Measurements from ENCODE around the gene TNRC6C. TPM values are rescaled to one million over a fixed set of nuclear protein-coding genes. Genes with fewer than 3 reads are reported as not detected.
A peak's percentile ranks its signal among the peaks of the same experiment; 100 is the strongest.
"Not testable (repeated sequence)": the region's sequence is repeated elsewhere in the genome, so short reads cannot be mapped to it uniquely, and the experiment has no call there.

Gene TNRC6C
- total RNA-seq, 1 donor from 2014 or later = 11.0 TPM

DNA sequence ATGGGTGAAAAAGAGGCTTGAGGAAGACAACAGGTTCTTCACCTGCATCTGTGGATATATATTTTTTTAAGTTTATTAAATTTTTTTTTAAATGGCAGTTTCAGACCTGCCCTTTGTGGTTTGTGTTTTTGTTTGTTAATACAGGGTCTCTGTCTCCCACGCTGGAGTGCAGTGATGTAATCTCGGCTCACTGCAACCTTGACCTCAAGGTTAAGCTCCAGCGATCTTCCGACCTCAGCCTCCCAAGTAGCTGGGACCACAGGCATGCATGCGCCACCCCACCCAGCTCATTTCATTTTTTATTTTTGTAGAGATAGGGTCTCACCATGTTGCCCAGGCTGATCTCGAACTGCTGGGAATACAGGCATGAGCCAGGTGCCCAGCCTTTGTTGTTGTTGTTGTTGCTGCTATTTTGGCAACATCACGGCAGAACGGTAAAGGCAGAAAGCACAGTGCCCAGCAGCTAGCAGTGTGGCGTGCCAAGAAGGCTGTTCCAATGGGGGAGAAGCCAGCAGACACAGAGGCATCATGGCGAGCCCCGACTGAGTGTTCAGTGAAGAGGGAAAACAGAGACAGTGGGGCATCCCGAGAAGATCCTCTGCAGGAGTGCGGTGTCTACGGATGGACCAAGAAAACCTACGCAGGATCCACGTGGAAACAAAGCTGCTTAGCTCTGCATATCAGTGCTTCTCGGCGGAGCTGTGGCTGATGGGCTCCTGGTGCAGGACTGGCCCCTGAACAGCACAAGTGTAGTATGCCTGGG is 150.4 kb downstream of the TNRC6C start:
- DNase-seq (ENCODE audit: low spot score) (no peak), ATAC-seq (no peak)

DNA sequence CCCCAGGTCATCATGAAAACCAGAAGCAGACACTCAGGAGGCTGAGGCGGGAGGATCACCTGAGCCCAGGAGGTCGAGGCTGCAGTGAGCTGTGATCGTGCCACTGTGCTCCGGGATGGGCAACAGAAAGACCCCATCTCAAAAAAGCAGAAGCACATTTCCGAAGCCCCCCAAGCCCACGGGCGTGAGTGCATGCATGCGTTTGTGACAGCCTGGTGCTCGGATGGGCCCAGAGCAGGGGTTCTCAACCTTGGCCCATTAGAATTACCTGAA is 150.9 kb downstream of the TNRC6C start:
- no peak for ATAC-seq
- DNase-seq (ENCODE audit: low spot score) = no peak

DNA sequence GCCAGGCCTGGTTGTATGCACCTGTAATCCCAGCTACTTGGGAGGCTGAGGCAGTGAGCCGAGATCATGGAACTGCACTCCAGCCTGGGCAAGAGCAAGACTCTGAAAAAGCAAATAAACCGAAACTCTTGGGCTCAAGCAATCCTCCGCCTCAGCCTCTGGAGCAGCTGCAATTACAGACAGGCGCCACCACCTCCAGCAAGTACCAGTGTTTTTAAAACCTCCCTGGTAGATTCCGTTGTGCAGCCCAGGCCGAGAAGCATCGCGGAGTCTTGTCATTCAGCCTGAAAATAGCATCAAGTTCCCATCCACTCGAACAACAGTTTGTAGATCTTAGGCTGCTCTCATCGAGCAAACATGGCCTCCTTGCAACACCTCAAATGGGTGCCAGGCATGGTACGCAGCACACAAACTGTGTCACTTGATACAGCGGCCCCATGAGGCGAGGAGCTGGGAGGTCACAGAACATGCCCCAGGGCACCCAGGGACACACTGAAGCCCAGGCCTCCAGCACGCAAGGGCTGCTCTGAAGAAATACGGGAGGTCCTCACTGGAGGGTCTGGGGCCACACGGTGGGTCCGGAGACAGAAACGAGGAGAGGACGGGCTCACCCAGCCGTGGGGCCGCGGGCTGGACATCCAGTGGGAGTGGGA is 152.0 kb downstream of the TNRC6C start:
- DNase-seq (ENCODE audit: low spot score) = no peak

DNA sequence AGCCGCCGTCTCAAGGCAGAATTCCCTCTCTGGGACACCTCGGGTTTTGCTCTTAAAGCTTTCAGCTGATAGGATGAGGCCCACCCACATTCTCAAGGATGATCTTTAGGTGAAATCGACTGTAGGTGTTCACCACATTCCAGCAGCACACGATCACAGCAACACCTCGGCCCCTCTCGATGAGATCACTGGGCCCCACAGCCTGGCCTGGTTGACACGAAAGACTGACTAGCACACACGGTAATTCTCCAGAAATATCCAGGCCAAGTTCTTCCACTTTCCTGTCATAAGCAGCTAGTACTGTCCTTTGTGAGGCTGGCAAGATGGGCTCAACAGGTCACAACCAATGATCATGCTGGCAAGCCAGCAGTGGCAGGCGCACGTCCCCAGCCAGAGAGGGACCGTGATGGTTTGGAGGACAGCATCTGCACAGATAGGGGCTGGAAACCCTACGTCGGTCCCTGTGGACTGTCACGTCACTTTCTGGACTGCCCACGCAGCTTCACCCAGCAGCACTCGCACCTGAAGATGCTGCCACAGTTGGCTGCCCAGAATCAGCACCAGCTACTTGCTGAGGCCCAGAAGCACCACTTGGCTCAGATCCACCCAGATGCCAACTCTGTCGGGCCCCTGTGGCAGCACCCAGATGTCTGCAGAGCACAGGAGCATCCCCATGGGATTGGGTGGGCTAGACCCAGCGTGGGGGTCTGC is 152.7 kb downstream of the TNRC6C start:
- ATAC-seq (no peak), DNase-seq (ENCODE audit: low spot score) (no peak)

More for the DNA sequence above, 152.0 kb downstream of the TNRC6C start:
- no peak for ATAC-seq

DNA sequence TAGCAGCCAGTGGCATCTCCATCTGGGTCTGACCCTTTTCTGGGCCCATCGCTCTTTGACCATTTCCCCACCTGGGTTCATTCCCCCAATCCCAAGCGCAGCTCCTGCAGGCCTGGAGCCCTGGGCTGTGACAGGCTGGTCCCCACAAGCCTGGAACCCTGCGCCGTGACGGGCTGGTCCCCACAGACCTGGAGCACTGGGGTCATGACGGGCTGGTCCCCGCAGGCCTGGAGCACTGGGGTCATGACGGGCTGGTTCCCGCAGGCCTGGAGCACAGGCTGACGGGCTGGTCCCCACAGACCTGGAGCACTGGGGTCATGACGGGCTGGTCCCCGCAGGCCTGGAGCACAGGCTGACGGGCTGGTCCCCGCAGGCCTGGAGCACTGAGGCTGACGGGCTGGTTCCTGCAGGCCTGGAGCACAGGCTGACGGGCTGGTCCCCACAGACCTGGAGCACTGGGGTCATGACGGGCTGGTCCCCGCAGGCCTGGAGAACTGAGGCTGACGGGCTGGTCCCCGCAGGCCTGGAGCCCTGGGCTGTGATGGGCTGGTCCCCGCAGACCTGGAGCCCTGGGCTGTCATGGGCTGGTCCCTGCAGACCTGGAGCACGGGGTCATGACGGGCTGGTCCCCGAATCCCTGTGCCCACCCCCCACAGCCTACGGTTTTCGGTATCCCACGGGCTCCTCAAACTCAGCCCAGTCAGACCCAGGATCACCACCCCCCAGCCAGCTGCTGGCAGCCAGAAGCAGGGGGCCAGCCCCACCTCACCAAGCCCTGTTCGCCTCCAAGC is 153.4 kb downstream of the TNRC6C start:
- ATAC-seq (peak; percentile 6), DNase-seq (ENCODE audit: low spot score) (no peak)

DNA sequence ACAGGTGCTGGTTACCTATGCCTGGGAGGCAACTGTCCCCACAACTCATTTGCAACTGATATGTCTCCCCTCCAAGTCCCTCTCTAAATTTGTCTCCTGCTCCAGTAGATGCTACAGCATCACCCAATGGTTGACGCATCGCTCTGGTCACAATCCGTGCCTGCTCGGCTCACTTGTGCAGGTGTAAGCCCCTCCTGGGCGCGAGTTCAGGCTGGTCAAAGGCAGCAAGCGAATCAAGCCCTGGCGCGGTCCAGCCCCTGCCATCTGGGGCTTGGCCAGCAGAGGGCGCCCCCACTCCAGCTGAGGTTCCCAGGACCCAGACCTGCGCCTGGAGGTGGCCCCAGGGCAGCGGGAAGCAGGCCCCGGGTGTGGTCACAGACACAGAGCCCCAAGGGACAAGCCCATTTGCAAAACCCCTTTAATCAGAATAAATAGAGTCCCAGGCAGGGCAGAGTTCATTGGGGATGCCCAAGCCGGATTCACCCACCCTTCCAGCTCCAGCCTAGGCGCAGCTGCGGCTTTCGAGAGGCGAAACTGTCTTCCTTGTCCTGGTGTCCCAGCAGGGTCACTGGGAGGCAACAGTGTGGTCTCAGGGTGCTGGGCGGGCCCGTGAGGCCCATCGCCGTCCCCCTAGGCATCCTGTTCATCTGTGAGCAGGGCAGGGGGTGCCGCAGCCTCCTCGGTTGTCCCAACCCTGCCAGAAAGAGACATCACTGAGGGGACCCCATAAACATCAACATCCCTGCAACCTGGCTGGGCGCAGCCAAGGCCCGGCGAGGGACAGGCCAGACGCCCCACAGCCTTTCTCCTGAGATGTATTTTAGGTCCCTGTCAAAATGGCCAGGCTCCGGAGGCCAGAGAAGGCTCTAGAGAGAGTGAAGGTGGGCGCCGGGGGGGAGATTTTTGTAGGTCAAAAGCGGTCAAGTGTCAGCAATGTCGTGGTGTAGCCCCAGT is 154.3 kb downstream of the TNRC6C start:
- DNase-seq (ENCODE audit: low spot score) = peak; percentile 79
- ATAC-seq = peak; percentile 90

DNA sequence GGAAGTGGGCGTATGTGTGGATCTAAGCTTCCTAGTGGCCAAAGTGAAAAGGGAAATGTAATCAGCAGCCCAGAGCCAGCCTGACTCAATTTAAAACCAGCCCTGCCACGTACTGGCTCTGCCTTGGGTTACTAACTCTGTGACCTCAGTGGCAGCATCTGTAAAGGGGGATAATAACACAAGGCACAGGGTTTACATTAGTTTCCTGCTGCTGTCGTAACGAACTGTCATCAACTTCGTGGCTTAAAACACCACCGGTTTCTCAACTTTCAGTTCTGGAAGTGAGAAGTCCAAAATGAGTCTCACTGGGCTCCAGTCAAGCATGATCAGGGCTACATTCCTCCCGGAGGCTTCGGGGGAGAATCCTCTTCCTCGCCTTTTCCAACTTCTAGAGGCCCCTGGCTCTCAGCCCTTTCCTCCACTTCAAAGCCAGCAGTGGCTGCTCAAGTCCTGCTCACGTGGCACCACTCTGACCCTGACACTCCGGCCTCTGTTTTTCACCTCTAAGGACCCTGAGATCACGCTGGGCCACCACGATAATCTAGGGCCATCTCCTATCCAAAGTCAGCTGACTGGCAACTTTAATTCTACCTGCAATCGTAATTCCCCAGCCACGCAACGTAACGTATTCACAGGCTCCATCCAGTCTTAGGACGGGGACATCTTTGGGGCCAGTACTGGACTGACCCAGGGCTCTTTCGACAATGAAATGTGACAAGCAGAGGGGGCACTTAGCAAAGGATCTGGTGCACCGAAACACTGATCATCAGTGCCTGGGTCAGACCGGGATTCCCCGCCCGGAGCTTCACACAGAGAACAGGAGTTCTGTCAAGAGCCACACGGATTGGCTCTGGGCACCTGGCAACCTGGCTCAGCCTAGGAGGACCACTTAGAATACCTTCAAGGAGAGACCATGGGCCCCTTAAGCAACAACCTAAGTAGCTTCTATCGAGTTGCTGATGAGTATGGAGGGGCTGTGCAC is 155.6 kb downstream of the TNRC6C start:
- DNase-seq (ENCODE audit: low spot score) (no peak), ATAC-seq (no peak)

DNA sequence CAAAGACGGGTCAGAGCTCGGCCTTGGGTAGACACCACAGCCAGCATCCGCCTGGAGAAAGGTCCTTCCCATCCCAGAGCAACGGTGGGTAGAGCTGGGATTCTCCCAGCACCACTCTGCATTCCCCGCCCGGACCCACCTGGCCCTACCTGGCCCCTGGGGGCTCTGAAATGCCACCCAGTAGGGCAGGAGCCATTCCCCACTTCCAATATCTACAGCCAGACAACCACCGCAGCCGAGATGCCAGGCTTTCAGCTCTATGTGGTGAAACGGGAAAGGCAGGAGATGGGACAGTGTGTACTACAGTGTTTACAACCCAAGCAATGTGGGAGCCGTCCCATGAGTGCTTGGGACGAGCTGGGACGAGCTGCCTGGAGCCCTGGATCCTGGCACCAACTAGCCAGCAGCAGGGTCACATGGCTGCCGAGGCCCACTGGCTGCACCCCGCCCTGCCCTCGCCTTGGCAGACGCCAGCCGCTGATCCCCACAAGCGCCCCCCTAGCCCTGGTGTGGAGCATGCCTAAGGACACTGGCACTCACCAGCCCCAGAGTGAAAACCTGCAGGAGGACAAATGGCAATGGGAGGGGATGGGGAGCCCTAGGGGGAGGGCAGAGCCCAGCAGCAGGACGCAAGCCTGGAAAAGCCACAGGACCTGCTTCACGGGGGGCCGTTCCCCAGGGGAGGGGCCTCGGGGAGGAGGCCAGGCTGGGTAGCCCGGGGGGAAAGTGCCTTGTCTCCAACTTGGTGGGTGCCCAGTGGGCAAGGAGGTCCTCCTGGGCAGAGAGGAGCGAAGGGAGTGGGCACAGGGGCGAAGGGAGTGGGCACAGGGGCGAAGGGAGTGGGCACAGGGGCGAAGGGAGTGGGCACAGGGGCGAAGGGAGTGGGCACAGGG is 156.6 kb downstream of the TNRC6C start:
- ATAC-seq (no peak), DNase-seq (ENCODE audit: low spot score) (no peak)

DNA sequence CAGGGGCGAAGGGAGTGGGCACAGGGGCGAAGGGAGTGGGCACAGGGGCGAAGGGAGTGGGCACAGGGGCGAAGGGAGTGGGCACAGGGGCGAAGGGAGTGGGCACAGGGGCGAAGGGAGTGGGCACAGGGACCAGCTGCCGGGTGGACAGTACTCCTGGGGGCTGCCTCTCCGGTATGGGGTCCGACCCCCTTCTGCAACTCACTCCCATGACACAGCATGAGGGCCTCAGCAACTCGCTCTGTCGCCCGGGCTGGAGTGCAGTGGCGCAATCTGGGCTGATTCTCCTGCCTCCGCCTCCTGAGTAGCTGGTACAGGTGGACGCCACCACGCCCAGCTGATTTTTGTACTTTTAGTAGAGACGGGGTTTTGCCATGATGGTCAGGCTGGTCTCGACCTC is 157.3 kb downstream of the TNRC6C start:
- DNase-seq (ENCODE audit: low spot score); ATAC-seq: not testable (repeated sequence)

DNA sequence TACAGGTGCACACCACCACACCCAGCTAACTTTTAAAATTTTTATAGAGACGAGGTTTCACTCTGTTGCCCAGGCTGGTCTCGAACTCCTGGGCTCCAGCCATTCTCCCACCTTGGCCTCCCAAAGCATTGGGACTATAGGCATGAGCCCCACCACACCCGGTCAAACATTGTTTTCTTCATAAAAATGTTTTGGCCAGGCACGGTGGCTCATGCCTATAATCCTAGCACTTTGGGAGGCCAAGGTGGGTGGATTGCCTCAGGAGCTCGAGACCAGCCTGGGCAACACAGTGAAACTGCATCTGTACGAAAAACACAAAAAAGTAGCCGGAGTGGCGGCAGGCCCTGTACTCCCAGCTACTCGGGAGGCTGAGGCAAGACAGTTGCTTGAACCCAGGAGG is 157.9 kb downstream of the TNRC6C start:
- DNase-seq (ENCODE audit: low spot score) = no peak

DNA sequence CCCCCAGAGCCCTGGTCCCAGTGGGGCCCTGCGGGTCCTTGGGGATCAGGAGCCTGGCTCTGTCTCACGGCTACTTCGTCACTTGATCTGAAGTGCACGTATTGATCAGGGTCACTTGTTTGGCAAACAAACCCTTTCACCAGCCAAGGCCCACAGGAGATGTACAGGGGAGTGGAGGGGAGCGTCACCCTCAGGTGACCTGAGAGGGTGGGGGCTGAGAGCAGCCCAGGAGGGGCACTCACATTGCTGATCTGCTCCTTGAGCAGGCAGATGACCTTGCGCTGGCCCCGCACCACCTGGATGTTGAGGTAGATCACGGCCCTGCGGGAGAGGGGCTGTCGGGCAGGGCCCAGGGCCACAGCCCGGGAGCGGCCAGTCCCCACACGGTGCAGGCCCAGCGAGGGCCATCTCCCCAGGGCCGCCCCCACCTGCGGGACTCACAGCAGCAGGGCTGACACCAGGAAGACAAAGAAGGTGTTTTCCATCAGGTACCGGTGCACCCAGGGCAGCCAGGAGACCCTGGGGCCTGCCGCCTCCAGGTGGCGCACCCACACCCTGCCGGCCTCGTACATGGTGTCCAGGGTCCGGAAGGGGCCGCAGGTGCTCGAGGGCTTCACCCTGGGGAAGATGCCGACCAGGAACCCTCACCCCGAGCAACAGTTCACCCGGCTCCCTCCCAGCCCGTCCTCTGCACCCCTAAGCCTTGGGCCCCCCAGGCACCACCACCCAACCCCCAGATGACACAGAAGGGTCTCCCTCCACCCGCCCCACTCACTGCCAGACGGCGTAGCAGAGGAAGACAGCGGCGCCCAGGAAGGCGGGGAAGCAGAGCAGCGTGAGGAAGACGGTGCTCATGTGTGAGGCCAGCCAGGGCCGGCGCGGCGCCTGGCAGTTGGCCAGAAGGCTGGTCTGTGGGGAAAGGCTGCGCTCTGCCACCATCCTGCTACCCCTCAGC is 158.8 kb downstream of the TNRC6C start:
- ATAC-seq (peak; percentile 36), DNase-seq (ENCODE audit: low spot score) (no peak)

More for the DNA sequence above, 157.9 kb downstream of the TNRC6C start:
- no peak for ATAC-seq

DNA sequence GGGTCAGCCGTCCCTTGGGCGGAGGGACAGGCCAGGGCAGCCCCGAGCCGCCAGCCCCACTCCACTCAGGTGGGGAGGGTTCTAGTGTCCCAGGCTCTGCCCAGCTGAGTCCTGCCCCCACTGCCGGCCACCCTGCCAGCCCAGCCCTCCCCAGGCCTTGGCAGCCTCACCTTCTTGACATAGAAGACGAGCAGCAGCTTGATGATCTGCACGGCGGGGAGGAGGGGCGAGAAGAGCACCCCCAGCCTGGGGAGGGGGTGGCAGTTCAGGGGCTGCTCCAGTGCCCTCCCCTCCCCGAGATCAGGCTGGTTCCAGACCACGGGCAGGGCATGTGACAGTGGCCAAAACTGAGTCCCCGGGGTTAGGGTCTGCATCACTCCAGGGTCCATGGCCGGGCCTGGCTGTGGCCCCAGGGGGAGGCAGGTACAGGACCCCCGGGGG is 160.3 kb downstream of the TNRC6C start:
- no peak for DNase-seq (ENCODE audit: low spot score)
- no peak for ATAC-seq

DNA sequence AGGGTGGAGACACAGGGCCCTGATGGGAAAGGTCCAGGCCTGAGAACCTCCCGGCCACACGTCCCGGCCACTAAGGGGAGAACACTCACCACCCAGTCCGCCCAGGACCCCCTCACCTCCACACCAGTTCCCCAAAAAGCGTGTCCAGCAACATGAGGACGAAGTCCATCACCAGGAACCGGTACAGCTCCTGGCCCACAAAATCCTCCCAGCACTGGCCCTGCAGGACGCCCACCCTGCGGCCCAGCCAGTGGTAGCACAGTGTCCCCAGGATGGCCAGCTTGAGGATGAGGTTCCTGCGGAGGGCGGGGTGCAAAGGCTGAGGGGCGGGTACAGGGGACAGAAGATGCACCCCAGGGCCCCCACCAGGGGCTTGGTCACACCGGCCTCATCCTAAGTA is 162.0 kb downstream of the TNRC6C start:
- ATAC-seq = no peak
- no peak for DNase-seq (ENCODE audit: low spot score)

DNA sequence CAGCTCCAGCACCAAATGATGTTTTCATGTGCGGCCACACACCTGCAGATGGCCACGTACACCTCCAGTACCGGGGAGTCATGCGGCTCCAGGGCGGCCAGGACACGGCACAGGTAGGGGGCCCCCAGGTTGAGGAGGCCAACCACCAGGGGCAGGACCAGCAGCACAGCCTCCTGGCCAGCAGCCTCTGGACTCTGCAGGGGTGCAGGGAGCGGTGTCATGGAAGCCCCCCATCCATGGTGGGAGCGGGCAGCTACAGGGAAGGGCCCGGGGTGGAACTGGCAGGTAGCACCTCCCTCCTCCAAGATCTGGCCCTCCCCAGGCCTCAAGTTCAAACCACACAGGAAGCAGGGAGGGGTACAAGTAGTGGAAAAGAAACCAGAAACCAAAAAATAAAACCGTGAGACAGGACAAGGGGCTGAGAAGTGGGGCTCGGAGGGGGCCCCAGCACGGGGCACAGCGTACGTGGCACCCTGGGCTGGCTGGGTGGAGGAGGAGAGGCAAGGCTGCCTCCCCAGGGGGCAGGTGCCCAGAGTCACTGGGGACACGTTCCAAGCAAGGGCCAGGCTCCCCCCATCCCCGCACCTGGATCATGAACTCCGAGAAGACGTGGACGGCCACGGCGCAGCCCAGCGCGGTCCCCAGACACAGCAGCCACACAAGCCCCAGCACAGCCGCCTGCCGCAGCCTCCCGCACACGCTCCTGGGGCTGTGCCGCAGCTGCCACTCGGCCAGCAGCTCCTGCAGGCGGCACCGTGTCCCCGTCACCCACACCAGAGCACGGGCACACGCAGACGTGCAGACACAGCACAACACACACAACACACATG is 162.7 kb downstream of the TNRC6C start:
- DNase-seq (ENCODE audit: low spot score) (no peak), ATAC-seq (no peak)

DNA sequence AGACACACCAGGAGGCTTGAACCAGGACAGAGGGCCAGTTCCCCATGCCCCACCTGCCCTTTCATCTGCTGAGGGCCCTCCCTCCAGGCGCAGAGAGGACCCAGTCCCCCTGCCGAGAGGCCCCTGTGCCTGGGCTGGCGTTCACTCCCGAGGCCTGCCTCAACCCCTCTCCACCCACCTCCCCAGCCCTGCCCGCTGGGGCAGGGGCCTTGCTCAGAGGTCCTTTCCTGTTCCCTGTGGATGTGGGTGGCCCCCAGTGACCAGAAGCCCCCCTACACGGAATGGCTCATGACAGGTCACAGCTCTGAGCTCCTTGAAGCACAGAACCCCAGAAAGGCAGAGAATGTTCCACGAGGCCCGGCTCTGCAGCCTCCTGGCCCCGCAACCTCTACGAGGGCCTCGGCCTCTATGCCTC is 163.3 kb downstream of the TNRC6C start:
- DNase-seq (ENCODE audit: low spot score) (no peak), ATAC-seq (no peak)

All from left lobe of liver (tissue), 2 donors.